A549 (cell line): ENCODE measurements around the gene PLAC8. TPM values are rescaled to one million over a fixed set of nuclear protein-coding genes. Genes with fewer than 3 reads are reported as not detected.
"Not testable (repeated sequence)": the region's sequence is repeated elsewhere in the genome, so short reads cannot be mapped to it uniquely, and the experiment has no call there.

Source experiments
- ATAC-seq, 2 experiments: fragments of 200-7000 bp in 1 of 2; fragments of >200 bp in 1 of 2; cut with Nextera tagmentation in 1 of 2; cut with Tn5 transposase in 1 of 2; 3 replicates each; pipeline versions ENCODE4 v1.8.0 to v1.9.1; 2018 to 2020; ENCODE audit warnings: mild to moderate bottlenecking in 1 of 2, moderate library complexity in 1 of 2
- CTCF ChIA-PET: fragments of 300-600 bp; sonication (Branson Sonifier 250); formaldehyde crosslinking; extraction: SDS; loops from one replicate; lab custom pipeline; 2021; ENCODE audit warnings: antibody characterized with exemption, inconsistent platforms; lab: Yijun Ruan, JAX
- POLR2A ChIA-PET: fragments of 350-600 bp; formaldehyde crosslinking; extraction: SDS; loops from one replicate; lab custom pipeline; 2021; ENCODE audit warnings: antibody characterized with exemption, inconsistent platforms; lab: Yijun Ruan, JAX
- DNase-seq, 2 experiments: peaks; one replicate each; pipeline versions ENCODE4 v3.0.0 to v3.0.0-alpha.2; 2011 to 2016; ENCODE audit warnings: low read depth in 1 of 2, low spot score in 1 of 2
- FAIRE-seq: peaks from 2 replicates; lab custom pipeline; 2011; peaks lifted over from hg19 to GRCh38; lab: Jason Lieb, UNC
- H3K27ac ChIP-seq, 2 experiments: fragments of >200 bp; sonication (Bioruptor Twin); formaldehyde crosslinking; 3 replicates each; pipeline ENCODE4 v1.5.1; 2016 to 2017
- H3K4me1 ChIP-seq: fragments of >200 bp; sonication (Bioruptor Twin); formaldehyde crosslinking; 3 replicates; pipeline ENCODE4 v1.6.1; 2016
- H3K4me2 ChIP-seq: fragments of >200 bp; sonication (Bioruptor Twin); formaldehyde crosslinking; 3 replicates; pipeline ENCODE4 v1.6.1; 2016
- H3K4me3 ChIP-seq: fragments of >200 bp; sonication (Bioruptor Twin); formaldehyde crosslinking; 3 replicates; pipeline ENCODE4 v1.5.1; 2016
- H3K9me3 ChIP-seq: fragments of >200 bp; sonication (Bioruptor Twin); formaldehyde crosslinking; 3 replicates; pipeline ENCODE4 v1.6.1; 2016
- CBX8 ChIP-seq: fragments of 200-600 bp; sonication (generic); IDR thresholded peaks from 2 replicates; pipeline ENCODE4 v1.6.1; 2016
- CHD2 ChIP-seq: fragments of 150-350 bp; IDR thresholded peaks from 2 replicates; pipeline ENCODE4 v1.6.1; 2014; ENCODE audit warnings: low read length; ENCODE audit not compliant: partially characterized antibody
- EHMT2 ChIP-seq: fragments of 200-600 bp; sonication (generic); IDR thresholded peaks from 2 replicates; pipeline ENCODE4 v1.6.1; 2016; ENCODE audit warnings: antibody characterized with exemption, low read depth, mild to moderate bottlenecking, moderate library complexity
- FOSB ChIP-seq: fragments of 250-450 bp; sonication (Bioruptor Pico); IDR thresholded peaks from 2 replicates; pipeline ENCODE4 v1.5.0; 2020; ENCODE audit warnings: mild to moderate bottlenecking, moderate library complexity
- FOXS1 ChIP-seq: fragments of 250-450 bp; sonication (Bioruptor Pico); IDR thresholded peaks from 2 replicates; pipeline ENCODE4 v1.5.0; 2020; ENCODE audit warnings: mild to moderate bottlenecking, moderate library complexity
- HOXA7 ChIP-seq: fragments of 250-450 bp; sonication (Bioruptor Pico); IDR thresholded peaks from 2 replicates; pipeline ENCODE4 v1.5.0; 2020; ENCODE audit warnings: mild to moderate bottlenecking, moderate library complexity
- HOXB5 ChIP-seq: fragments of 250-450 bp; sonication (Bioruptor Pico); IDR thresholded peaks from 2 replicates; pipeline ENCODE4 v1.5.0; 2020; ENCODE audit warnings: mild to moderate bottlenecking, moderate library complexity
- MAFK ChIP-seq: fragments of 450-650 bp; IDR thresholded peaks from 2 replicates; pipeline ENCODE4 v1.6.1; 2014; ENCODE audit not compliant: partially characterized antibody
- NFE2L2 ChIP-seq: fragments of 150-350 bp; conservative IDR thresholded peaks from 2 replicates; pipeline ENCODE4 v1.6.1; 2014; ENCODE audit warnings: low read length
- NPAS2 ChIP-seq: fragments of 250-450 bp; sonication (Bioruptor Pico); IDR thresholded peaks from 2 replicates; pipeline ENCODE4 v1.8.0; 2022; ENCODE audit warnings: mild to moderate bottlenecking, moderate library complexity, borderline replicate concordance
- RFX5 ChIP-seq: fragments of 450-650 bp; IDR thresholded peaks from 2 replicates; pipeline ENCODE4 v1.7.1; 2014; ENCODE audit warnings: antibody characterized with exemption, mild to moderate bottlenecking, moderate library complexity
- ZNF302 ChIP-seq: fragments of 250-450 bp; sonication (Bioruptor Pico); IDR thresholded peaks from 2 replicates; pipeline ENCODE4 v1.9.0; 2021; ENCODE audit warnings: inconsistent platforms, mild to moderate bottlenecking, moderate library complexity
- ZSCAN20 ChIP-seq: fragments of 250-450 bp; sonication (Bioruptor Pico); IDR thresholded peaks from 2 replicates; pipeline ENCODE4 v1.8.0; 2022; ENCODE audit warnings: mild to moderate bottlenecking, moderate library complexity
- WGBS: methylation state at CpG from one replicate; pipeline ENCODE4 v1.1.6; 2017; ENCODE audit errors: missing lambda C conversion rate; 5-methylcytosine and 5-hydroxymethylcytosine counted together
- polyA plus RNA-seq, 4 experiments: library from polyadenylated mRNA; depleted of rRNA in 3 of 4; stranded (reverse); fragments of >200 nt; fragmentation: RNase III in 1 of 4; extraction: RNeasy Plus Mini Kit Qiagen cat#74134 plus additional on column Dnase treatment in 1 of 4; gene quantifications; 2 replicates in 3 of 4; 3 replicates in 1 of 4; pipeline ENCODE4 v1.2.3, GENCODE V29; 2011 to 2017
- TF ChIP-seq, protein P1 (sequence below): fragments of >200 bp; sonication (Bioruptor Twin); formaldehyde crosslinking; IDR thresholded peaks from 3 replicates; pipeline ENCODE4 v1.5.1; 2016
- TF ChIP-seq, protein P2 (sequence below): fragments of 150-350 bp; IDR thresholded peaks from 2 replicates; pipeline ENCODE4 v1.6.1; 2014; ENCODE audit warnings: low read depth, mild to moderate bottlenecking, low read length
- TF ChIP-seq, protein P3 (sequence below): IDR thresholded peaks from 2 replicates; pipeline ENCODE4 v1.6.1; 2012; ENCODE audit warnings: low read depth, borderline replicate concordance
- TF ChIP-seq, protein P4 (sequence below): IDR thresholded peaks from 2 replicates; pipeline ENCODE4 v1.6.1; 2012
- TF ChIP-seq, protein P5 (sequence below): fragments of >200 bp; sonication (Bioruptor Twin); formaldehyde crosslinking; IDR thresholded peaks from 3 replicates; pipeline ENCODE4 v1.6.1; 2016

Gene PLAC8
- polyA plus RNA-seq, 2 of the 4 experiments (the other 2 are of a cell fraction) = 1.6 to 8.0 TPM

DNA sequence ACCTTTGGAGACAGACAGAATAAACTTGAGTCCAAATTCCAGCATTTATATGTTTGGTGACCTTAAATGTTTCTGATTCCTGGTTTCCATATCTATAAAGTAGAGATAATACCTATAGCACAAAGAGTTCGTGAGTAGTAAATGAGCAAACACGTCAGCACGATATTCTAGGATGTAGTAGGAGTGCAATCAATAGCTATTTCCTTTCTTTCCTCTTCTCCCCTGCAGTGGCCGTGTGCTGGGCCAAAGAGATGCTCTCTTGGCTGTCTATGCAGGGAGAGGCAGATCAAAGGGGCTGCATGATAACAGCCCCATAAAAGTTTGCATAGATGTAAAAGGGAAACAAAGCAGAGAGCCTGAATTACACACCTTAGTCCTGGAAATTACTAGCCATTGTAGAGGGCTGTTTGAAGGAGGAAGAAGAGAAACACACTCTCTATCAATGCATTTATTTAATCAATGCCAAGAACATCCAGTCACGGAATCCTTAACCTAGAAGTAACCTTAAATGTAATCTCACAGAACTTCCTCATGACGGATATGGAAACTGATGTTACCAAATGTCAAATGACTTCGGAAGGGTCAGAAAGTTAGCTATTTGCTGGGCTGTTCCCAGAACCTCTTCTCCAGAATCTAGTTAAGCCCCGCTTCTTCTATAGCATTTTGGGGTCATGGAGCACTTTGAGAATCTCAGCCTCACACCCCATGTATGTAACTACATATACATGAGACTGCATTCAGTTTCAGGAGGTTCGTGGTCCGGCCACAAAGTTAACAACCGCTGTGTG is 35.5 kb upstream of the PLAC8 start:
- DNase-seq (no peak), FAIRE-seq (no peak), ATAC-seq (no peak)
- no peaks in the 10 kb centered on the region for H3K4me1 ChIP-seq
- no peak for TF ChIP-seq ZNF302 (CRISPR knock-in tag)
- TF ChIP-seq FOSB = no peak
- no peak for TF ChIP-seq MAFK
- ChIA-PET POLR2A (no interaction called here), CTCF (no interaction called here)
- 79% methylated on average over 11 of the region's 11 CpGs for WGBS
- H3K9me3 ChIP-seq = no peaks in the 10 kb centered on the region
- no peak overlapping the region for H3K27ac ChIP-seq
- H3K4me3 ChIP-seq = no peak overlapping the region
- no peak overlapping the region for H3K4me2 ChIP-seq

DNA sequence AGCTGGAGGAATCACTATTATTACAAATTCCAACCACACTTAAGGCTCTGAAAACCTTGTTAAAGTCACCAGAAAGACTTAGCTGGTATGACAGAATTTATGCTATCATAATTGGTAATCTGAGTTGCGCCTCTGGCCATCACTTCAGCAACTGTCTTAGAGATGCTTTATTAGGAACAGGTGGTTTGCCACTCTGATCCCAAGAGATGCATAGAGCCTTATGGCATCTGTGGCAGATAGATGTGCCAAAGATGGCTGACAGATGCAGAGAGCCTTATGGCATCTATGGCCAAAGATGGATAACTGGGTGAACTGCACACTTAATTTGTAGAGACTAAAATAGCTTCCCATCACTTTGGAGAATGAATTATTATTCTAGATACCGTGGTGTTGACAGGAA is 32.3 kb upstream of the PLAC8 start:
- CTCF ChIA-PET = no interaction called here
- Histone ChIP-seq H3K27ac (no peak overlapping the region), H3K4me1 (no peaks in the 10 kb centered on the region), H3K4me2 (no peak overlapping the region), H3K4me3 (no peak overlapping the region), H3K9me3 (no peaks in the 10 kb centered on the region)
- no peak for DNase-seq
- 53% methylated on average over 2 of the region's 2 CpGs for WGBS
- ATAC-seq = no peak
- POLR2A ChIA-PET = no interaction called here
- FAIRE-seq = no peak
- TF ChIP-seq MAFK = no peak
- no peak for TF ChIP-seq ZSCAN20 (CRISPR knock-in tag)
- TF ChIP-seq RFX5 = no peak
- TF ChIP-seq, protein P1, sequence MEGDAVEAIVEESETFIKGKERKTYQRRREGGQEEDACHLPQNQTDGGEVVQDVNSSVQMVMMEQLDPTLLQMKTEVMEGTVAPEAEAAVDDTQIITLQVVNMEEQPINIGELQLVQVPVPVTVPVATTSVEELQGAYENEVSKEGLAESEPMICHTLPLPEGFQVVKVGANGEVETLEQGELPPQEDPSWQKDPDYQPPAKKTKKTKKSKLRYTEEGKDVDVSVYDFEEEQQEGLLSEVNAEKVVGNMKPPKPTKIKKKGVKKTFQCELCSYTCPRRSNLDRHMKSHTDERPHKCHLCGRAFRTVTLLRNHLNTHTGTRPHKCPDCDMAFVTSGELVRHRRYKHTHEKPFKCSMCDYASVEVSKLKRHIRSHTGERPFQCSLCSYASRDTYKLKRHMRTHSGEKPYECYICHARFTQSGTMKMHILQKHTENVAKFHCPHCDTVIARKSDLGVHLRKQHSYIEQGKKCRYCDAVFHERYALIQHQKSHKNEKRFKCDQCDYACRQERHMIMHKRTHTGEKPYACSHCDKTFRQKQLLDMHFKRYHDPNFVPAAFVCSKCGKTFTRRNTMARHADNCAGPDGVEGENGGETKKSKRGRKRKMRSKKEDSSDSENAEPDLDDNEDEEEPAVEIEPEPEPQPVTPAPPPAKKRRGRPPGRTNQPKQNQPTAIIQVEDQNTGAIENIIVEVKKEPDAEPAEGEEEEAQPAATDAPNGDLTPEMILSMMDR = no peak
- no peak for TF ChIP-seq NPAS2
- no peak for TF ChIP-seq EHMT2
- TF ChIP-seq NFE2L2 = no peak
- TF ChIP-seq HOXB5 (CRISPR knock-in tag) = no peak
- TF ChIP-seq CBX8 = no peak
- no peak for TF ChIP-seq HOXA7
- TF ChIP-seq, protein P2, sequence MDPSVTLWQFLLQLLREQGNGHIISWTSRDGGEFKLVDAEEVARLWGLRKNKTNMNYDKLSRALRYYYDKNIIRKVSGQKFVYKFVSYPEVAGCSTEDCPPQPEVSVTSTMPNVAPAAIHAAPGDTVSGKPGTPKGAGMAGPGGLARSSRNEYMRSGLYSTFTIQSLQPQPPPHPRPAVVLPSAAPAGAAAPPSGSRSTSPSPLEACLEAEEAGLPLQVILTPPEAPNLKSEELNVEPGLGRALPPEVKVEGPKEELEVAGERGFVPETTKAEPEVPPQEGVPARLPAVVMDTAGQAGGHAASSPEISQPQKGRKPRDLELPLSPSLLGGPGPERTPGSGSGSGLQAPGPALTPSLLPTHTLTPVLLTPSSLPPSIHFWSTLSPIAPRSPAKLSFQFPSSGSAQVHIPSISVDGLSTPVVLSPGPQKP = no peak
- TF ChIP-seq FOSB = no peak
- TF ChIP-seq FOXS1 (CRISPR knock-in tag) = no peak
- TF ChIP-seq, protein P3, sequence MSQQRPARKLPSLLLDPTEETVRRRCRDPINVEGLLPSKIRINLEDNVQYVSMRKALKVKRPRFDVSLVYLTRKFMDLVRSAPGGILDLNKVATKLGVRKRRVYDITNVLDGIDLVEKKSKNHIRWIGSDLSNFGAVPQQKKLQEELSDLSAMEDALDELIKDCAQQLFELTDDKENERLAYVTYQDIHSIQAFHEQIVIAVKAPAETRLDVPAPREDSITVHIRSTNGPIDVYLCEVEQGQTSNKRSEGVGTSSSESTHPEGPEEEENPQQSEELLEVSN = no peak
- TF ChIP-seq, protein P4, sequence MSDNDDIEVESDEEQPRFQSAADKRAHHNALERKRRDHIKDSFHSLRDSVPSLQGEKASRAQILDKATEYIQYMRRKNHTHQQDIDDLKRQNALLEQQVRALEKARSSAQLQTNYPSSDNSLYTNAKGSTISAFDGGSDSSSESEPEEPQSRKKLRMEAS = no peak
- no peak for TF ChIP-seq CHD2
- TF ChIP-seq, protein P5, sequence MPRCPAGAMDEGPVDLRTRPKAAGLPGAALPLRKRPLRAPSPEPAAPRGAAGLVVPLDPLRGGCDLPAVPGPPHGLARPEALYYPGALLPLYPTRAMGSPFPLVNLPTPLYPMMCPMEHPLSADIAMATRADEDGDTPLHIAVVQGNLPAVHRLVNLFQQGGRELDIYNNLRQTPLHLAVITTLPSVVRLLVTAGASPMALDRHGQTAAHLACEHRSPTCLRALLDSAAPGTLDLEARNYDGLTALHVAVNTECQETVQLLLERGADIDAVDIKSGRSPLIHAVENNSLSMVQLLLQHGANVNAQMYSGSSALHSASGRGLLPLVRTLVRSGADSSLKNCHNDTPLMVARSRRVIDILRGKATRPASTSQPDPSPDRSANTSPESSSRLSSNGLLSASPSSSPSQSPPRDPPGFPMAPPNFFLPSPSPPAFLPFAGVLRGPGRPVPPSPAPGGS = no peak

DNA sequence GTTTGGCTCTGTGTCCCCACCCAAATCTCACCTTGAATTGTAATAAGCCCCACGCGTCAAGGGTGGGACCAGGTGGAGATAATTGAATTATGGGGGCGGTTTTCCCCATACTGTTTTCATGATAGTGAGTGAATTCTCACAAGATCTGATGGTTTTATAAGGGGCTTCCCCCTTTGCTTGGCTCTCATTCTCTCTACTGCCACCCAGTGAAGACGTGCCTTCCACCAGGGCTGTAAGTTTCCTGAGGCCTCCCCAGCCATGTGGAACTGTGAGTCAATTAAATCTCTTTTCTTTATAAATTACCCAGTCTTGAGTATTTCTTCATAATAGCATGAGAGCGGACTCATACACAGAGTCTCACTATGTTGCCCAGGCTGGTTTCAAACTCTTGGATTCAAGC is 31.2 kb upstream of the PLAC8 start:
- ATAC-seq, H3K4me3 ChIP-seq, H3K27ac ChIP-seq, H3K4me1 ChIP-seq, FAIRE-seq, CTCF ChIA-PET, POLR2A ChIA-PET, DNase-seq, H3K9me3 ChIP-seq, H3K4me2 ChIP-seq: not testable (repeated sequence)
- WGBS = 90% methylated on average over 5 of the region's 5 CpGs
